SK-N-SH treated with all-trans-retinoic acid at 6 μM for 48 hours (cell line): ENCODE measurements around the gene ODC1.

Experiments
- ATAC-seq: fragments of 200-7000 bp; cut with Tn5 transposase; 3 replicates; pipeline ENCODE4 v1.9.1; 2020; ENCODE audit warnings: mild to moderate bottlenecking, moderate library complexity
- ARNTL ChIP-seq: fragments of 450-650 bp; formaldehyde crosslinking; IDR thresholded peaks from 2 replicates; pipeline ENCODE4 v1.5.0; 2020; ENCODE audit warnings: low read depth, mild to moderate bottlenecking, moderate library complexity, borderline replicate concordance
- BACH2 ChIP-seq: fragments of 250-450 bp; sonication (Bioruptor Pico); IDR thresholded peaks from 2 replicates; pipeline ENCODE4 v1.9.0; 2021; ENCODE audit warnings: mild to moderate bottlenecking, borderline replicate concordance
- CREB5 ChIP-seq: fragments of 250-450 bp; sonication (Bioruptor Pico); IDR thresholded peaks from 2 replicates; pipeline ENCODE4 v1.5.1; 2020; ENCODE audit warnings: low read depth, mild to moderate bottlenecking, moderate library complexity
- CSDC2 ChIP-seq: fragments of 250-450 bp; sonication (Bioruptor Pico); IDR thresholded peaks from 2 replicates; pipeline ENCODE4 v1.5.0; 2020; ENCODE audit warnings: mild to moderate bottlenecking, moderate library complexity
- ESRRG ChIP-seq: fragments of 250-450 bp; sonication (Bioruptor Pico); IDR thresholded peaks from 2 replicates; pipeline ENCODE4 v1.6.1; 2021; ENCODE audit warnings: mild to moderate bottlenecking
- GLIS3 ChIP-seq: fragments of 250-450 bp; sonication (Bioruptor Pico); IDR thresholded peaks from 2 replicates; pipeline ENCODE4 v1.5.0; 2020; ENCODE audit warnings: mild to moderate bottlenecking, moderate library complexity
- ISL1 ChIP-seq: fragments of 250-450 bp; sonication (Bioruptor Pico); IDR thresholded peaks from 2 replicates; pipeline ENCODE4 v2.1.2; 2022; ENCODE audit warnings: mild to moderate bottlenecking, moderate library complexity
- OSR1 ChIP-seq: fragments of 250-450 bp; sonication (Bioruptor Pico); IDR thresholded peaks from 2 replicates; pipeline ENCODE4 v1.8.0; 2022; ENCODE audit warnings: moderate library complexity, mild to moderate bottlenecking, inconsistent platforms
- POU6F1 ChIP-seq: fragments of 250-450 bp; sonication (Bioruptor Pico); IDR thresholded peaks from 2 replicates; pipeline ENCODE4 v1.8.0; 2021; ENCODE audit warnings: low read depth, mild to moderate bottlenecking, moderate library complexity, borderline replicate concordance
- PPARA ChIP-seq: fragments of 250-450 bp; sonication (Bioruptor Pico); IDR thresholded peaks from 2 replicates; pipeline ENCODE4 v1.5.0; 2020; ENCODE audit warnings: mild to moderate bottlenecking, borderline replicate concordance
- RARB ChIP-seq: fragments of 250-450 bp; sonication (Bioruptor Pico); IDR thresholded peaks from 2 replicates; pipeline ENCODE4 v1.8.0; 2021; ENCODE audit warnings: mild to moderate bottlenecking, moderate library complexity
- SNAI2 ChIP-seq: fragments of 250-450 bp; sonication (Bioruptor Pico); IDR thresholded peaks from 2 replicates; pipeline ENCODE4 v1.5.0; 2020; ENCODE audit warnings: mild to moderate bottlenecking, moderate library complexity
- TCF4 ChIP-seq: fragments of 250-450 bp; sonication (Bioruptor Pico); IDR thresholded peaks from 2 replicates; pipeline ENCODE4 v1.8.0; 2021; ENCODE audit warnings: mild to moderate bottlenecking, moderate library complexity, borderline replicate concordance
- TOX ChIP-seq: fragments of 250-450 bp; sonication (Bioruptor Pico); IDR thresholded peaks from 2 replicates; pipeline ENCODE4 v1.8.0; 2021; ENCODE audit warnings: mild to moderate bottlenecking, moderate library complexity, borderline replicate concordance
- ZC3H10 ChIP-seq: fragments of 250-450 bp; sonication (Bioruptor Pico); IDR thresholded peaks from 2 replicates; pipeline ENCODE4 v1.5.1; 2021; ENCODE audit warnings: mild to moderate bottlenecking, moderate library complexity
- ZFP3 ChIP-seq: fragments of 250-450 bp; sonication (Bioruptor Pico); IDR thresholded peaks from 2 replicates; pipeline ENCODE4 v1.5.0; 2020; ENCODE audit warnings: mild to moderate bottlenecking, moderate library complexity
- ZFP30 ChIP-seq: fragments of 450-650 bp; formaldehyde crosslinking; IDR thresholded peaks from 2 replicates; pipeline ENCODE4 v1.5.0; 2022; ENCODE audit warnings: mild to moderate bottlenecking, moderate library complexity
- ZNF70 ChIP-seq: fragments of 450-650 bp; formaldehyde crosslinking; IDR thresholded peaks from 2 replicates; pipeline ENCODE4 v1.5.0; 2020; ENCODE audit warnings: mild to moderate bottlenecking, moderate library complexity
- ZNF8 ChIP-seq: fragments of 450-650 bp; formaldehyde crosslinking; IDR thresholded peaks from 2 replicates; pipeline ENCODE4 v1.5.0; 2020; ENCODE audit warnings: mild to moderate bottlenecking, moderate library complexity
- TF ChIP-seq, protein P1 (sequence below): fragments of 250-450 bp; sonication (Bioruptor Pico); IDR thresholded peaks from 2 replicates; pipeline ENCODE4 v1.5.1; 2021; ENCODE audit warnings: mild to moderate bottlenecking, moderate library complexity

ODC1 gene

GRCh38 chr2:10419553-10420257, 28.4 kb downstream of the ODC1 start:
- no peak for TF ChIP-seq CSDC2 (CRISPR knock-in tag)
- TF ChIP-seq ARNTL (CRISPR knock-in tag) = no peak
- no peak for ATAC-seq

DNA sequence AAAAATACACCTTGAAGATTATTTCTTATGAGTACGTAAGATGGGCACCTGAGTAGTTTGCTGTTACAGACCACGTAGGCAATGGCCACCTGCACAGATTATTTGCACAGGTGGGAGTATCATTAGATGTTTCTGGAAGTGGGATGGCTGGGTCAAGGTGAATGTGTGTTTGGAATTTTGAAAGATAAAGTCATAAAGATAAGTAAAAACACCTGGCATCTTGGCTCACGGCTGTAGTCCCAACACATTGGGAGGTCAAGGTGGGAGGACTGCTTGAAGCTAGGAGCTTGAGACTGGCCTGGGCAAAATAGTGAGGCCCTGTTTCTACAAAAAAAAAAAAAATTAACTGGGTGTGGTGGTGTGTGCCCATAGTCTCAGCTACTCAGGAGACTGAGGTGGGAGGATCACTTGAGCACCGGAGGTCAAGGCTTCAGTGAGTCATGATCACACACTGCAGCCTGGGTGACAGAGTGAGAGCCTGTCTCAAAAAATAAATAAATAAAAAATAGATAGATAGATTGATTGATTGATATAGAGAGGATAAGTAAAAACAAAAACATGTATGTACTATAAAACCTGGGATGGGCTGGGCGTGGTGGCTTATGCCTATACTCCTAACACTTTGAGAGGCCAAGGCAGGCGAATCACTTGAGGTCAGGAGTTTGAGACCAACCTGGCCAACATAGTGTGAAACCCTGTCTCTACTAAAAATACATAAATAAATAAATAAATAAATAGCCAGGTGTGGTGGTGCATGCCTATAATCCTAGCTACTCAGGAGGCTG, 30.4 kb downstream of the ODC1 start:
- no peak for ATAC-seq
- TF ChIP-seq ZNF8 (CRISPR knock-in tag) (no peak), CSDC2 (CRISPR knock-in tag) (no peak), TCF4 (CRISPR knock-in tag) (no peak), RARB (CRISPR knock-in tag) (no peak), CREB5 (no peak), ISL1 (no peak), ZC3H10 (CRISPR knock-in tag) (no peak), ESRRG (CRISPR knock-in tag) (no peak), SNAI2 (CRISPR knock-in tag) (no peak), OSR1 (CRISPR knock-in tag) (no peak)

GRCh38 chr2:10415640-10416039, 32.5 kb downstream of the ODC1 start:
- no peak for TF ChIP-seq TOX (CRISPR knock-in tag)
- TF ChIP-seq ARNTL (CRISPR knock-in tag) = no peak
- no peak for TF ChIP-seq ESRRG (CRISPR knock-in tag)
- no peak for TF ChIP-seq POU6F1 (CRISPR knock-in tag)
- no peak for TF ChIP-seq RARB (CRISPR knock-in tag)
- no peak for TF ChIP-seq BACH2
- TF ChIP-seq TCF4 (CRISPR knock-in tag) = no peak
- TF ChIP-seq ZNF70 (CRISPR knock-in tag) = no peak
- no peak for TF ChIP-seq CSDC2 (CRISPR knock-in tag)
- no peak for ATAC-seq

DNA sequence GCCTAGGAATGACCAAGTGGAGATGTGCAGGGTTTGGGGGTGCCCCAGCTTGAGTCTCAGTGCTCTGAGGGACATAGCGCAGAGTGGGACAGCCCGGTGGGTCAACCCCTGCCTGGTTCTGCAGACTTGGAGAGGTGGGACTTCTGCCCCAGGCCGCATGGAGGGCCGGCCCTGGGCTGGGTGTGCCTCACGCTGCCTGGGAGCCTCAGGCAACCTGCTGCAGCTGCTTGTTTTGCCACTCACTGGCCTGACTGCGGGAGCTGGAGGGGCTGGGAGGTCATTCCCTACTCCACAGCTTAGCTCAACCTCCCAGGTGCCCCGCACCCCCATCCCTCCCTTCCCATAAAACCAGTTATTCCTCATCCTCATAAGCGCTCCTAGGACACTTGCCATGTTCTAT, 33.1 kb downstream of the ODC1 start:
- ATAC-seq = no peak
- TF ChIP-seq, protein P1, sequence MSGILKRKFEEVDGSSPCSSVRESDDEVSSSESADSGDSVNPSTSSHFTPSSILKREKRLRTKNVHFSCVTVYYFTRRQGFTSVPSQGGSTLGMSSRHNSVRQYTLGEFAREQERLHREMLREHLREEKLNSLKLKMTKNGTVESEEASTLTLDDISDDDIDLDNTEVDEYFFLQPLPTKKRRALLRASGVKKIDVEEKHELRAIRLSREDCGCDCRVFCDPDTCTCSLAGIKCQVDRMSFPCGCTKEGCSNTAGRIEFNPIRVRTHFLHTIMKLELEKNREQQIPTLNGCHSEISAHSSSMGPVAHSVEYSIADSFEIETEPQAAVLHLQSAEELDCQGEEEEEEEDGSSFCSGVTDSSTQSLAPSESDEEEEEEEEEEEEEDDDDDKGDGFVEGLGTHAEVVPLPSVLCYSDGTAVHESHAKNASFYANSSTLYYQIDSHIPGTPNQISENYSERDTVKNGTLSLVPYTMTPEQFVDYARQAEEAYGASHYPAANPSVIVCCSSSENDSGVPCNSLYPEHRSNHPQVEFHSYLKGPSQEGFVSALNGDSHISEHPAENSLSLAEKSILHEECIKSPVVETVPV (CRISPR knock-in tag) = no peak
- no peak for TF ChIP-seq RARB (CRISPR knock-in tag)
- TF ChIP-seq BACH2 = no peak
- no peak for TF ChIP-seq ARNTL (CRISPR knock-in tag)
- TF ChIP-seq SNAI2 (CRISPR knock-in tag) = no peak
- TF ChIP-seq GLIS3 = no peak
- no peak for TF ChIP-seq ZNF70 (CRISPR knock-in tag)
- no peak for TF ChIP-seq ZFP3 (CRISPR knock-in tag)
- no peak for TF ChIP-seq POU6F1 (CRISPR knock-in tag)
- TF ChIP-seq ZFP30 = no peak
- no peak for TF ChIP-seq ZC3H10 (CRISPR knock-in tag)
- no peak for TF ChIP-seq CSDC2 (CRISPR knock-in tag)
- TF ChIP-seq TOX (CRISPR knock-in tag) = no peak
- no peak for TF ChIP-seq PPARA (CRISPR knock-in tag)
